Naive thymus-derived CD8-positive, alpha-beta T cell (primary cell): ENCODE measurements around the gene RADIL. TPM values are rescaled to one million over a fixed set of nuclear protein-coding genes. Genes with fewer than 3 reads are reported as not detected.

ENCODE experiments used
- ATAC-seq, 2 donors: fragments of 150-1000 bp; cut with Tn5 transposase in 1 of 2; sonication (Bioruptor Pico), chemical (Tn5 transposase) in 1 of 2; 1 replicate in 1 of 2; 2 replicates in 1 of 2; pipeline ENCODE4 v1.10.0; 2021; ENCODE audit warnings: mild to moderate bottlenecking in 2 of 2, moderate library complexity in 2 of 2
- POLR2A ChIA-PET: fragments of 350-600 bp; sonication (Branson Sonifier 250); formaldehyde crosslinking; loops from one replicate; lab custom pipeline; 2021; ENCODE audit warnings: antibody characterized with exemption; lab: Charles Lee
- DNase-seq, 10 donors: peaks; one replicate each; pipeline versions ENCODE4 v3.0.0 to v3.0.0-alpha.2; 2020 to 2022
- H3K27ac Mint-ChIP-seq, 10 donors: one replicate each; pipeline ENCODE4 v1.8.0; 2020 to 2022; ENCODE audit warnings: mild to moderate bottlenecking in 10 of 10, mixed read lengths in 10 of 10, moderate library complexity in 4 of 10, inconsistent platforms in 1 of 10
- H3K27me3 Mint-ChIP-seq, 5 donors: one replicate each; pipeline ENCODE4 v1.8.0; 2021 to 2022; ENCODE audit warnings: mixed read lengths in 5 of 5
- H3K36me3 Mint-ChIP-seq, 3 donors: one replicate each; pipeline ENCODE4 v1.8.0; 2020 to 2022; ENCODE audit warnings: mixed read lengths in 3 of 3, mild to moderate bottlenecking in 2 of 3, inconsistent platforms in 1 of 3
- H3K4me1 Mint-ChIP-seq, 4 donors: one replicate each; pipeline ENCODE4 v1.8.0; 2021 to 2022; ENCODE audit warnings: mixed read lengths in 4 of 4
- H3K4me3 Mint-ChIP-seq, 10 donors: one replicate each; pipeline ENCODE4 v1.8.0; 2020 to 2022; ENCODE audit warnings: mild to moderate bottlenecking in 10 of 10, mixed read lengths in 10 of 10, moderate library complexity in 6 of 10, inconsistent platforms in 1 of 10
- H3K9me3 Mint-ChIP-seq, 9 donors: one replicate each; pipeline ENCODE4 v1.8.0; 2020 to 2022; ENCODE audit warnings: mixed read lengths in 9 of 9, mild to moderate bottlenecking in 3 of 9, inconsistent platforms in 1 of 9, moderate library complexity in 1 of 9
- polyA plus RNA-seq, 3 donors: library from polyadenylated mRNA; unstranded; fragments of 300-500 nt; fragmentation: Illumina TruSeq; gene quantifications; one replicate each; pipeline ENCODE4 v1.2.3, GENCODE V29; 2021
- total RNA-seq, 8 experiments: library from RNA in 2 of 8; stranded (reverse) in 2 of 8; gene quantifications; one replicate each; pipeline ENCODE4 v1.2.3 and lab custom pipeline; 2021 to 2026

RADIL gene
- total and polyA plus RNA-seq, 5 experiments from 2014 or later: 0.02 to 0.18 (median 0.07) TPM; not detected in 2

- H3K4me1 Mint-ChIP-seq: peaks cover 6 to 24% (median 10%) of the 10 kb centered on the region in 4 donors
- no peaks in the 10 kb centered on the region for H3K27me3 Mint-ChIP-seq
- DNase-seq (no peak), ATAC-seq (no peak)
- POLR2A ChIA-PET: interaction anchor here (1.9 kb wide), 1 partner anchor 127 kb away, joined by 5 read pairs; no protein-coding TSS in a partner anchor
- peaks cover 0 to 20% (median 0%) of the 10 kb centered on the region in 3 donors for H3K36me3 Mint-ChIP-seq
- H3K9me3 Mint-ChIP-seq: no peaks in the 10 kb centered on the region
- peak overlapping the region in 4 of 10 donors; percentile 11 to 81 (median 37) for H3K27ac Mint-ChIP-seq
- no peak overlapping the region for H3K4me3 Mint-ChIP-seq
Observed at GRCh38 chr7:4768597-4769569, 114.6 kb downstream of the RADIL start.

GRCh38 chr7:4766666-4767519 is 116.6 kb downstream of the RADIL start:
- POLR2A ChIA-PET: interaction anchor here (0.7 to 1.9 kb wide), 3 partner anchors 8 to 125 kb away, joined by 3 to 5 read pairs (median 5); partner anchors contain the start of gene AP5Z1
- Mint-ChIP-seq H3K4me1 (peaks cover 4 to 19% (median 7%) of the 10 kb centered on the region in 4 donors), H3K4me3 (no peak overlapping the region), H3K9me3 (no peaks in the 10 kb centered on the region), H3K27ac (peak overlapping the region in 3 of 10 donors; percentile 1 to 52 (median 46)), H3K36me3 (peaks cover 0 to 37% (median 4%) of the 10 kb centered on the region in 3 donors), H3K27me3 (peaks cover 0 to 1% (median 0%) of the 10 kb centered on the region in 5 donors)
- ATAC-seq (no peak), DNase-seq (no peak)

GRCh38 chr7:4765776-4766490 is 117.6 kb downstream of the RADIL start:
- POLR2A ChIA-PET: interaction anchor here (1.4 kb wide), 1 partner anchor 9 kb away, joined by 5 read pairs; the partner anchor contains the start of gene AP5Z1
- no peak for ATAC-seq
- no peak for DNase-seq
- peaks cover 0 to 1% (median 0%) of the 10 kb centered on the region in 5 donors for H3K27me3 Mint-ChIP-seq
- peaks cover 5 to 19% (median 7%) of the 10 kb centered on the region in 4 donors for H3K4me1 Mint-ChIP-seq
- no peaks in the 10 kb centered on the region for H3K9me3 Mint-ChIP-seq
- no peak overlapping the region for H3K4me3 Mint-ChIP-seq
- H3K36me3 Mint-ChIP-seq: peaks cover 0 to 46% (median 7%) of the 10 kb centered on the region in 3 donors
- H3K27ac Mint-ChIP-seq: peak overlapping the region in 1 of 10 donors; percentile 46

GRCh38 chr7:4764402-4765007 is 119.0 kb downstream of the RADIL start:
- ATAC-seq: no peak
- POLR2A ChIA-PET: no interaction called here
- no peaks in the 10 kb centered on the region for H3K9me3 Mint-ChIP-seq
- peak overlapping the region in 1 of 10 donors; percentile 29 for H3K27ac Mint-ChIP-seq
- H3K36me3 Mint-ChIP-seq: peaks cover 0 to 52% (median 7%) of the 10 kb centered on the region in 3 donors
- no peak for DNase-seq
- peaks cover 0 to 8% (median under 1%) of the 10 kb centered on the region in 4 donors for H3K4me1 Mint-ChIP-seq
- H3K4me3 Mint-ChIP-seq: no peak overlapping the region
- H3K27me3 Mint-ChIP-seq: peaks cover 0 to 1% (median 0%) of the 10 kb centered on the region in 5 donors

GRCh38 chr7:4763794-4764185 is 119.7 kb downstream of the RADIL start:
- H3K4me1 Mint-ChIP-seq: peaks cover 0 to 8% (median under 1%) of the 10 kb centered on the region in 4 donors
- no peaks in the 10 kb centered on the region for H3K9me3 Mint-ChIP-seq
- H3K27ac Mint-ChIP-seq: peak overlapping the region in 1 of 10 donors; percentile 37
- no peak for DNase-seq
- H3K36me3 Mint-ChIP-seq: peaks cover 0 to 51% (median 7%) of the 10 kb centered on the region in 3 donors
- no peak overlapping the region for H3K4me3 Mint-ChIP-seq
- peaks cover 0 to 1% (median 0%) of the 10 kb centered on the region in 5 donors for H3K27me3 Mint-ChIP-seq
- POLR2A ChIA-PET: no interaction called here
- no peak for ATAC-seq

GRCh38 chr7:4763091-4763793 is 120.3 kb downstream of the RADIL start:
- no peak for ATAC-seq
- POLR2A ChIA-PET: no interaction called here
- Mint-ChIP-seq H3K36me3 (peaks cover 0 to 54% (median 7%) of the 10 kb centered on the region in 3 donors), H3K4me1 (peaks cover 0 to 8% (median under 1%) of the 10 kb centered on the region in 4 donors), H3K27ac (no peak overlapping the region), H3K9me3 (no peaks in the 10 kb centered on the region), H3K27me3 (peaks cover 0 to 1% (median 0%) of the 10 kb centered on the region in 5 donors), H3K4me3 (no peak overlapping the region)
- DNase-seq: no peak

- H3K4me1 Mint-ChIP-seq: peaks cover 0 to 4% (median under 1%) of the 10 kb centered on the region in 4 donors
- peaks cover 0 to 1% (median 0%) of the 10 kb centered on the region in 5 donors for H3K27me3 Mint-ChIP-seq
- no peak overlapping the region for H3K4me3 Mint-ChIP-seq
- POLR2A ChIA-PET: interaction anchor here (1.3 kb wide), 1 partner anchor 13 kb away, joined by 5 read pairs; the partner anchor contains the start of gene AP5Z1
- peaks cover 0 to 61% (median 10%) of the 10 kb centered on the region in 3 donors for H3K36me3 Mint-ChIP-seq
- no peaks in the 10 kb centered on the region for H3K9me3 Mint-ChIP-seq
- no peak for DNase-seq
- ATAC-seq: no peak
- H3K27ac Mint-ChIP-seq: peak overlapping the region in 3 of 10 donors; percentile 43 to 74 (median 51)
Observed at GRCh38 chr7:4762121-4763055, 121.1 kb downstream of the RADIL start.

- H3K36me3 Mint-ChIP-seq: peaks cover 0 to 69% (median 10%) of the 10 kb centered on the region in 3 donors
- peak overlapping the region in 1 of 10 donors; percentile 40 for H3K27ac Mint-ChIP-seq
- POLR2A ChIA-PET: interaction anchor here (1.9 kb wide), 1 partner anchor 15 kb away, joined by 8 read pairs; the partner anchor contains the start of gene AP5Z1
- H3K27me3 Mint-ChIP-seq: peaks cover 0 to 1% (median 0%) of the 10 kb centered on the region in 5 donors
- H3K4me3 Mint-ChIP-seq: no peak overlapping the region
- no peak for ATAC-seq
- no peak for DNase-seq
- H3K9me3 Mint-ChIP-seq: no peaks in the 10 kb centered on the region
- peaks cover 0 to 4% (median under 1%) of the 10 kb centered on the region in 4 donors for H3K4me1 Mint-ChIP-seq
Observed at GRCh38 chr7:4760952-4761351, 122.6 kb downstream of the RADIL start.

- peaks cover 0 to 1% (median 0%) of the 10 kb centered on the region in 5 donors for H3K27me3 Mint-ChIP-seq
- POLR2A ChIA-PET: interaction anchor here (1.4 to 1.9 kb wide), 2 partner anchors 16 to 117 kb away, joined by 4 to 8 read pairs; partner anchors contain the start of gene AP5Z1
- H3K9me3 Mint-ChIP-seq: no peaks in the 10 kb centered on the region
- H3K4me3 Mint-ChIP-seq: no peak overlapping the region
- DNase-seq: no peak
- ATAC-seq: no peak
- peaks cover 0 to 75% (median 14%) of the 10 kb centered on the region in 3 donors for H3K36me3 Mint-ChIP-seq
- H3K27ac Mint-ChIP-seq: no peak overlapping the region
- H3K4me1 Mint-ChIP-seq: peaks cover 0 to 3% (median under 1%) of the 10 kb centered on the region in 4 donors
Observed at GRCh38 chr7:4759211-4759610, 124.3 kb downstream of the RADIL start.

GRCh38 chr7:4758791-4759190 is 124.7 kb downstream of the RADIL start:
- Mint-ChIP-seq H3K27ac (no peak overlapping the region), H3K4me3 (no peak overlapping the region), H3K9me3 (no peaks in the 10 kb centered on the region), H3K27me3 (peaks cover 0 to 1% (median 0%) of the 10 kb centered on the region in 5 donors), H3K4me1 (peaks cover 2 to 6% (median 3%) of the 10 kb centered on the region in 4 donors), H3K36me3 (peaks cover 0 to 76% (median 14%) of the 10 kb centered on the region in 3 donors)
- POLR2A ChIA-PET: interaction anchor here (1.4 to 1.9 kb wide), 2 partner anchors 17 to 117 kb away, joined by 4 to 8 read pairs; partner anchors contain the start of gene AP5Z1
- no peak for DNase-seq
- ATAC-seq: no peak
